EH (cell line): Measurements from ENCODE around the gene IFIT1.

ENCODE experiments used
- DNase-seq: peaks from one replicate; pipeline ENCODE4 v3.0.0-alpha.2; 2015; ENCODE audit warnings: low read depth

IFIT1 gene, protein sequence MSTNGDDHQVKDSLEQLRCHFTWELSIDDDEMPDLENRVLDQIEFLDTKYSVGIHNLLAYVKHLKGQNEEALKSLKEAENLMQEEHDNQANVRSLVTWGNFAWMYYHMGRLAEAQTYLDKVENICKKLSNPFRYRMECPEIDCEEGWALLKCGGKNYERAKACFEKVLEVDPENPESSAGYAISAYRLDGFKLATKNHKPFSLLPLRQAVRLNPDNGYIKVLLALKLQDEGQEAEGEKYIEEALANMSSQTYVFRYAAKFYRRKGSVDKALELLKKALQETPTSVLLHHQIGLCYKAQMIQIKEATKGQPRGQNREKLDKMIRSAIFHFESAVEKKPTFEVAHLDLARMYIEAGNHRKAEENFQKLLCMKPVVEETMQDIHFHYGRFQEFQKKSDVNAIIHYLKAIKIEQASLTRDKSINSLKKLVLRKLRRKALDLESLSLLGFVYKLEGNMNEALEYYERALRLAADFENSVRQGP

DNA sequence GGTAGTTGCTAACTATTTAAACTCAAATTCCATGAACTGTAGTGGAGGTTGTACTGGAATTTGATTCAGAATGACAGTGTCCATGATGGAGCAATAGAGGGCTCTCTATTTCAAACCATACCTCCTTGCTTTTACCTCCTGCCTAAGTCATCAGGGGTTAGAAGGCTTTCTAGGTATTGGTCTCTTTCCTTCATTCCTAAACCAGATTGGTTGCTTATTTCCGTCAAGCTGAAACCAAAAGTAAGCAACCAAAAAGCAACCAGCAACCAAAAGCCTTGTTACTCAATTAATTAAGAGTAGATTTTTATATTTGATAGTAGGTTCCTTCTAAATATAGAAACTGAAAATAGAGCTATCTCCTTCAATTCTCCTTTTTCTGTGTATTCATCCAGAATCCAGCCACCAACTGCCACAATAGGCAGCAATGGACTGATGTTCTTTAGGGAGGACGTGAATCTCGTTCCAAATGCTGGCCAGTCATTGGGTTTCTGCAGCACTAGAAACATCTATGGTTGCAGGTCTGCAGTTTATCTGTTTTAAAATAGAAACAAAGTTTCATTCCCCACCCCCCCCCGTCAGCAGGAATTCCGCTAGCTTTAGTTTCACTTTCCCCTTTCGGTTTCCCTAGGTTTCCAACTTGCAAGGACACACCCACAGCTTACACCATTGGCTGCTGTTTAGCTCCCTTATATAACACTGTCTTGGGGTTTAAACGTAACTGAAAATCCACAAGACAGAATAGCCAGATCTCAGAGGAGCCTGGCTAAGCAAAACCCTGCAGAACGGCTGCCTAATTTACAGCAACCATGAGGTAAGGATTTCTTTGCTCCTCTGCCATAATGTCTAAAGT, at the start of gene IFIT1:
Gene IFIT1, plus strand, starts transcription at position 717 of the 850 bp plus-strand sequence. Its CDS starts 90 bp downstream, at position 807.
- peak; percentile 91 for DNase-seq

DNA sequence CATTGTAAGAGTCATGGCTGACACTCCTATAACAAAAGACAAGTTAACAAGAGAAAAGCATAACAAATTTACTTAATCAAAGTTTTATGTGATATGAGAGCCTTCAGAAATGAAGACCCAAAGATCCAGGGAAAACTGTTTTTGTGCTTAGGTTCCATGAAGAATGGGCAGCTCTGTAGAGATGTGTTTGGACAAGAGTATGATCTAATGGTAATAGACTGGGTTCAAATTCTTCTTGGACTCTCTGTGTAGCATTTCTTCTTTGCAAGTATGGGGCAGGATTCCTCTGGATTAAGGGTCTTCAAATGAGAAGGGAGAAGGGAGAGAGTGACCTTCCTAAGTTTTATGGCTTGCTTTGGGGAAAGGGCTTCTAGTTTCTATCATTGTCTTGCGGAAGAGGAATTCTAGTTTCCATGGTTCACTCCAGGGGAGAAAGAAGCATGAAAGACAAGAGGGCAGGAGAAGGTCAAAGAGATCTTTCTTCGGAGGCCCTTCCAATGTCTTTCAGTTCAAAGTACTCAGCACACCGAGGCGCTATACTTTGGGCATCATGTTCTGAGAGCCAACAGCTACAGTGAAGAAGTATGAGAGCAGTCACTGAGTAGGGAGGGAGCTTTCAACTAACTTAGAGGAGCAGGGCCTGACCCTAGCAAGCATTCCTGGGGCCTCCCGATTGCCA, 49.2 kb upstream of the IFIT1 start:
- no peak for DNase-seq

DNA sequence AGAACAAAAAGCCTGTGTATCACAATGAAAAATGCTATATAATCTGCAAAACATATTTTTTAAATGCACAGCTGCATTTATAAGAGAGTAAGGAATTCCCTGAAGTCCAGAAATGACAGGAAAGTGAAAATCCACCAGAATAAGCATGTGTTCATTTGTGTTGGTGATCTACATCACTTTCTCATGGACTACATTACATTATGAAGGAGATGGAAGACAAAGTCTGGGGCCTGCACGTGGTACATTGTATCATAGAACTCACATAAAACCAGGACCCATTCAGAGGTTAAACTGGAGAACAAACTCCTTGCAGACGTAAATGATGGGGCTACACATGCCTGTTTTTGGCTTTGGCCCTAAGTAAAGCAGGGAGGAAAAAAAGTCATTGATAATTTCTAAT, 48.3 kb upstream of the IFIT1 start:
- no peak for DNase-seq

DNA sequence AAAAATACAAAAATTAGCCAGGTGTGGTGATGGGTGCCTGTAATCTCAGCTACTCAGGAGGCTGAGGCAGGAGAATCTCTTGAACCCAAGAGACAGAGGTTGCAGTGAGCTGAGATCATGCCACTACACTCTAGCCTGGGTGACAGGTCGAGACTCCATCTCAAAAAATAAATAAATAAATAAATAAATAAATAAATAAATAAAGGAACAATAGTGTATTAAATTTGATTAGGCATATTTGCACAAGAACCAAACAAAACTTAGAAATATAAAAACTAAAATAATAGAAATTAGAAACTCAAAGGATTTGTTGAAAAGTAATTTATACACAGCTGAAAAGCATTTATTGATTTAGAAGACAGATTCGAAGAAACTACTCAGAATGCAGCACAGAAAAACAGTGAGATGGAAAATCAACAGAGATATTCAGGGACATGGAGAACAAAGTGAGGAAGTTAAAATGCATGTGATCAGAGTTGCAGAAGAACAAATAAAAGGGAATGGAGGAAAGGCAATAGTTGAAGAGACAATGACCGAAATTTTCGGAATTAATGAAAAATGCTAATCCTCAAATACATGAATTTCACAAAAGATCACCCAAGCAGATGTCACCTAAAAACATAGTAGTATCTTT, 46.9 kb upstream of the IFIT1 start:
- DNase-seq: no peak

DNA sequence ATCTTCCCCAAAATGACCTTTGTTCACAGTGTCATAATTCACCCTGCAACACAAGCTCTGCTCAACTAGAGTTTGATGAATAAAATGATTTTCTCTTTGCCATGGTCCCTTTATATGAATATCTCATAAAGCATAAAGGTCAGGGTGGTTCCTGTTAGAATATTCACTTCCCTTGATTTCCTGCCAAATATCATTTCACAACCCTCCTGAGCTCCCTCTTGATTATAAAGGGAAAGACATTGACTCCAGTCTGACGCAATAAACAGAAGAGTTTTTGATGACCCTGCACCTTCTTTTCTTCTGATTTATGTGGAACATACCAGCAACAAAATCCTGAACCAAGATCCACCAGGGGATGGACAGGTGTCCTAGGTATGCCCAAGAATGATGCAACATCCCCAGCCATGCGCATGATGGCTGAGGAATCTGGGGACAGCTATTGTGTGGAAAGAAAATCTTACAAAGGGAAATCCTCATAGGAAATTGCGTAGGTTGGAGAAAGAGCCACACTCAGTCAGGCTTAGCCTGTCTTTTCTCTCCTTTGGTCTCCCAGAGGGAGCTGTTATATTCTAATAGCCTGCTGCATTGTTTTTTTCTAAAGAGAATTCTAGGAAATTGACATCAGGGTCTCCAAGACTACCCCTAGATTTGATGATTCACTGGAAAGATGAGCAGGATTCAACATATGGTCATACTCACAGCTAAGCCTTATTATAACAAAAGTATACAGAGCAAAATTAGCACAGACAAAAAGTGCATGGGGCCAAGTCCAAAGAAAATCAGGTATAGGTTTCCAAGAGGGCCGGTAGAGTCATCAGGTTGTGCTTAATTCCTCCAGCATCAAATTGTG, 45.8 kb upstream of the IFIT1 start:
- peak; percentile 27 for DNase-seq

DNA sequence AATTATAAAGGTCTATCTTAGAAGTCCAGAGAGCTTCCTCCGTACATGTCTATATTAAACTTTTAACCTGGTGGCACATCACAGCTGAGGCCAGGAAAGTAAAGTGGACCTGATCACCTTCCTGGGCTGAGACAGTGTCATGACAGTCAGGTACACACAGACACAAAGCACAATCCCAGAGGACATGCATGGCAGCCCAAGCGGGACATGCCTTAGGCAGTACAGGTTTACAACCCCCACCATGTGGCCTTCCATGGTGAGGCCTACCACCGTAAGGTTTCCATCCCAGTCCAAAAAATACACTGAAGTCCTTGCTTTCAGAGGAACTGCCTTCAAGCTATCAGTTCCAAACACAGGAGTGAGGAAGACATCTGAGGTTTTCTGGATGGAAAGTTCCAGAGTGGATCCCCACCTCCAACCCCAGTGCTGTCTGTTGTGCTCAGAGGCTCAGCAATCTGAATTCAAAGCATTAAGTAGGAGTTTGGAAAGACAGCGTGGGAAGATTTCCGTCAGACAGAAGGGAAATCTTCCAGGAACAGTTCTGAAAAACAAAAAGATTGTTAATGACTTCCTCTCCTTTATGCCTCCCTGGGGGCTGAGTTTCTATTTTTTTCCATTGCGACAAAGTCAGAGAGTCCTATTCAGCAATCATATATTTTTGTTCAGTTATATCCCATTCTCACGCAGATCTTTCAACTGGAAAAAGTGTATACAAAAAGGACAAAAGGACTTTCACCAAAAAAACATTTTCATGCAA, 44.5 kb upstream of the IFIT1 start:
- no peak for DNase-seq

DNA sequence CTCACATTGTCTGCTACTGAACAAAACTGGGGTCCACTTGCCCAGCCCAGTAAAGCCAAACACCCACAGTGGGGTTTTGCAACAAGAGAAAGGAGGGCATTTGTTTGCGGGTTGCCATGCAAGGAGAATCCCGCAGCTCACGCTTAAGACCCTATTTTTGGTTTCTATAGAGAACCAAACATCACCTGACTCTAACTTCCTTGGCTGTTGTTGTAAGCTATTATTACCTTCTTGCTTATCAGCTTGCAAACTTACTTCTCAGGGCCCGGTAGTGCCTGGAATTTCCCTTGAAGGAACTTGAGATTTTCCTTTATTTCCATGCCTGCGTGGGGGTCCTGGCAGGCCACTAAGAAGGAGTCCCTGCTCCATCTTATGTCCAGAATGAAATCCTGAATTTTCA, 43.9 kb upstream of the IFIT1 start:
- no peak for DNase-seq

DNA sequence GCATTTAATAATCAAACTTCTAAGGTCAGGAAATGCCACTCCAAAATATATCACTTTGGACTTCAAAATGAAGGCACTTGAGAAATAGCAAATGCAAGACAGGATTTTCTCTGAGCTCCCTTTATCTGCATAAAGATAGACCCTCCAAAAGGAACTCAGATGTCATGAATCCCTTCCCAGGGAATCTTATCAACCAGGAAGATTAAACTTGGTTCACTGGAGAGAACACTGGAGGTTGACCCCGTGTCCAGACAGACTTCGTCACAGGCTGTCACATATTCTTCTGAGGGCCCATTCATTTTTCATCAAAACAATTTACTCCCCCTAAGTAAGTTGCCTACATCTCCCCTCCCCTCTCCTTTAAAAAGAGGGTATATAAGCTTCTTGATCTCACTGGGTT, 43.4 kb upstream of the IFIT1 start:
- DNase-seq: no peak

DNA sequence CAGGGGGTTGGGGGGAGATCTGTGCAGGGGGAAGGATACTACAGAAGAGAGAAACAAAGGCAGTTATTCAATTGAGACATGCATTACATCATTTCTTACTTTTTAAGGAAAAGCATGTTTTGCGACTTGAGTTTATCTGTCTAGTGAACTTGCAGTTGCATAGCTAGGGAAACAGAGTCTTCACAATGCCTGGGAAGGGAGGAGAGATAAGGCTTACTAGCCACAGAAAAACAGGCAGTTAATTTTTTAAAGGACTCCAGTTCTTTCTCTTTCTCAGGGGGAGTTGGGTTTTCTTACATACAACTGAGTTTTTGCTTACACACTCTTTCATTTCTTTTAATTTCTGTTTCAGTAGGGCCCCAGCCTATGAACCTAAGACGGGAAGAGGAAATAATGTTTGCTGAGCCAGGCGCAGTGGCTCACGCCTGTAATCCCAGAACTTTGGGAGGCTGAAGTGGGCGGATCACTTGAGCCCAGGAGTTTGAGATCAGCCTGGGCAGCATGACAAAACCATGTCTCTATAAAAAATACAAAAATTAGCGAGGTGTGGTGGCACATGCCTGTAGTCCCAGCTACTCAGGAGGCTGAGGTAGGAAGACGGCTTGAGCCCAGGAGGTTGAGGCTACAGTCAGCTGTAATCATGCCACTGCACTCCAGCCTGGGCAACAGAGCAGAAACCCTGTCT, 41.6 kb upstream of the IFIT1 start:
- peak; percentile 58 for DNase-seq

DNA sequence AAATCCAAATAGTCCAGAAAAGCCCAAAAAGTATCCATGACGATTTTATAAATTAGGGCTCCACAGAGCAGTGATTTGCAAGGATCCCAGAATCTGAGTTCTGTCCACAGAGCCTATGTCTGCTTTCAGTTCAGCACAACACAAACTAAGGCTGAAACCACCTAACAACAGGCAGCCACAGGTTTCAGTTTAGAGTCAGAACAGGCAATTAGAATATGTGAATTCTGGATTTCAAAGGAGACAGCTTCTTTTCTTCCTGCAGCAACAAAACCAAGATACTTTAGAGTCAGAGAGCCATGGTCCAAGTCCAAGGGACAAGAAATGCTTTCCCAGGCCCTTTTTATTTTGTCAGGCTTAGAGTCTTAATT, 41.0 kb upstream of the IFIT1 start:
- DNase-seq: no peak

DNA sequence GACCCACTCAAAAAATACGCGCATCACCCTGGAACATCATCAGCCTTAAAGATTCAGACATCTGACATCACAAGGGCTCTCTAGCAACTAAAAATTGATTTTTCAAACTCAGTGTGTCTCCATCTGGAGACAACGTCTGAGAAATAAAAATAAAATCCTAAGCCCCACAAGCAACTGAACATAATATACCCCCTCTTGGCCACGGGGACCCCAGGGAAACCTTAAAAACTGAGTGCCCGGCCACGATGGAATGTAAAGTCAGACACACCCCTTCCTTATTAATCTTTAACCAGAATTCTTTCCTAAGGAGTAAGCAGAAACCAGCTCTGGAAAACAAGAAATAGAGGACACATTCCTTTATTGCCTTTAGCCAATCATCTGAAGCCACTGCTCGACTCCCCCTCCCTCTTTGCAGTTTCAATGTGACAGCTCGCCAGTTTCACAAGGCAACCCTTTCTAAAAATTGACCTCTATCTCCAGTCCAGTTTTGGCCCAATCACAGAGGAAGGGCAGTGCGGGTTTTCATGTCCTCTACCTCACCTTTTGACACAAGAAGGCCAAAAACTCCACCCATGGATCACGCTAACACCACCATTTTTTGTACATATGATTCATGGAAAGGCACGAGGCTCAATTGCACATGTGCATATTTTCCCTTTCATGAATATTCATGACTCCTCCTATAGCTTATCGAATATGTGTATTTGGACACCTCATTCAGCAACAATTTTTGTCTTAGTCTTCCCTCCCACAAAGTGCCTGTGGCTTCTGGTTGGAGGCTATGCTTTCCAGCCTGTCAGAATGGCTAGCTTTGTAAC, 40.4 kb upstream of the IFIT1 start:
- peak; percentile 98 for DNase-seq

DNA sequence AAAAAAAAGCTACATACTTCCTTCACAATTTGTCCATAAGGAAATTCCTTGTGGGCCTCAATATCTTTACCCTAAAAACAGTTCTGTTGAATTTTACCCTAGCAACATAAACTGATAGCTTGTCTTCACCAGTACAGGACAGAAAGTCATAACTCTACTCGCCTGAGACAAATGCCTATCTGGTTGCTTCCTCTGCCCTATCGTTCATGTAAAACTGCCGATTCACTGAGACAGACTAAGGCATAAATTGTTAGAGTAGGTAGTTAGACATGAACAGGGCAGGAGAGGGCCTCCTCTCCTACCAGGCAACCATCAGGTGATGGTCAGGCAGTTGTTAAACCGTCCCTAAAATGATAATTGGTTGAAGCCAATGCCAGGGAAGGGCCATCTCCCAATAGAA, 39.6 kb upstream of the IFIT1 start:
- peak; percentile 46 for DNase-seq

DNA sequence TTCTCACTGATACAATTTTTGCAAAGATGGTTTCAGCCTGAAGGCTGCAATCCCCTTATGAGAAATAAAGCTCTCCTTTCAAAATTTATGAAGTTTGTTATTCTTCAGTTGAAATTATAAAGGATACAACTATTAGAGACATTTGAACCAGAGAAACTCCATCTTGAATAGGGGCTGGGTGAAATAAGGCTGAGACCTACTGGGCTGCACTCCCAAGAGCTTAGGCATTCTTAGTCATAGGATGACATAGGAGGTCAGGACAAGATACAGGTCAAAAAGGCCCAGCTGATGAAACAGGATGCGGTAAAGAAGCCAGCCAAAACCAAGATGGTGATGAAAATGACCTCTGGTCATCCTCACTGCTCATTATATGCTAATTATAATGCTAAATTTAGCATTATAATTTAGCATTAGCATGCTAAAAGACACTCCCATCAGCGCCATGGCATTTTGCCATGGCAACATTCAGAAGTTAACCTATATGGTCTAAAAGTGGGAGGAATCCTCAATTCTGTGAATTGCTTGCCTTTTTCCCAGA, 37.0 kb upstream of the IFIT1 start:
- peak; percentile 95 for DNase-seq

DNA sequence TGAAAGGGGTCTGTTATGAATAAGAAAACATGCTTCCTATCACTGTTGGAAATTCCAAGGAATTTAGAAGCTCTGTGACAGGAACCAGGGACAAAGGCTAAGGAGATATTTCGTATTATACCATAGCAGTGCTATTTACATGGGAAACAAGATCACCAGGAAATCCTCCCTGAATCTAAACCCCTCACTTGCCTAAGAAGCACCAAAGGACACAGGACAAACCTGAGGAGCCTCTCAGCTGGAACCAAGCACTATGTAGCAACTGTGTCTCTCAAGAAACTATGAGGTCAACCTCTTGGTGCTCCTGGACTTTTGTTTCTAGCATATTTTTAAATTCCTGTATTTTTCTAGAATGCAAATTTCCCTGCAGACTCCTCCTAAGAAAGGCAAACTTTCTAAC, 35.3 kb upstream of the IFIT1 start:
- DNase-seq: no peak

DNA sequence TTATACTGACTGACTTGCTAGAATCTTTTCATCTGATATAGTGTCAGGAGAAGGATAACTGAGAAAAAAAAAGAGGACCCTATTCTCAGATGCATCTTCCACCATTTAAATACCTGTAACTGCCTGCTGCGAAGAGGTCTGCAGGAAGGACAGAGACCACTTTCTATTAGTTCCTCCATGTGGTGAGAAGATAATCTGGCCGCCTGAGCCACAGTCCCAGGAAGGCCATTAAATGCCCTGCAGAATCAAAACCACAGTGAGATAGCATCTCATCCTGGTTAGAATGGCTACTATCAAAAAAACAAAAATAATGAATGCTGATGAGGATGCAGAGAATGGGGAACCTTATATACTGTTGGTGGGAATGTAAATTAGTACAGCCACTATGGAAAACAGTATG, 34.4 kb upstream of the IFIT1 start:
- DNase-seq: no peak

DNA sequence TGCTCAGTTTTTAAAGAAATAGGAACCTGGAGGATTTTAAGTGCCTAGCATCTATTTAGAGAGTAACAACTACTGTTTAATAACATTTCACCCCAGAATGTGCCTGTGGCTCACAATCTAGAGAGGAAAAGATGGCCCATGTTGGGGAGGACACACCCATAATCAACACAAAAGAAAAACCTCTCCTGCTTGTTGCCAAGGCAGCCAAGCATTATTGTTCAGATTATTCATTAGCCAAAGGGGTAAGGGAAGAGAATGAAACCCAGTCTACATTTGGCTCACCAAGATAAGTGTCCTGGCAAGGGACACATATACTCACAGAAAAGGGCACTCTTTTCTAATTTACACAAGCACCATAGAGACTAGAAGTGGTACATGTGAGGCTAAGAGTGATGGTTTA, 32.3 kb upstream of the IFIT1 start:
- DNase-seq: no peak

DNA sequence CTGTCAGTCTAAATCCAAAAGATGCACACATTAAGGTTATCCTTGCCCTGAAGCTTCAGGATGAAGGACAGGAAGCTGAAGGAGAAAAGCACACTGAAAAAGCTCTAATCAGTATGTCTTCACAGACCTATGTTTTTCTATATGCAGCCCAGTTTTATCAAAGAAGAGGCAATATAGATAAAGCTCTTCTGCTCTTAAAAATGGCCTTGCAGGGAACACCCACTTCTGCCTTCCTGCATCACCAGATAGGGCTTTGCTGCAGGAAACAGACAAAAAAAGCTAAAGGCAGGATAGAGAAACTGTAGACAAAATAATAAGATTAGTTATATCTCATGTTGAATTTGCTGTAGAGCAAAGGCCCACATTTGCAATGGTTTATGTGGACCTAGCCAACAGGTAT, 29.5 kb upstream of the IFIT1 start:
- DNase-seq: no peak

DNA sequence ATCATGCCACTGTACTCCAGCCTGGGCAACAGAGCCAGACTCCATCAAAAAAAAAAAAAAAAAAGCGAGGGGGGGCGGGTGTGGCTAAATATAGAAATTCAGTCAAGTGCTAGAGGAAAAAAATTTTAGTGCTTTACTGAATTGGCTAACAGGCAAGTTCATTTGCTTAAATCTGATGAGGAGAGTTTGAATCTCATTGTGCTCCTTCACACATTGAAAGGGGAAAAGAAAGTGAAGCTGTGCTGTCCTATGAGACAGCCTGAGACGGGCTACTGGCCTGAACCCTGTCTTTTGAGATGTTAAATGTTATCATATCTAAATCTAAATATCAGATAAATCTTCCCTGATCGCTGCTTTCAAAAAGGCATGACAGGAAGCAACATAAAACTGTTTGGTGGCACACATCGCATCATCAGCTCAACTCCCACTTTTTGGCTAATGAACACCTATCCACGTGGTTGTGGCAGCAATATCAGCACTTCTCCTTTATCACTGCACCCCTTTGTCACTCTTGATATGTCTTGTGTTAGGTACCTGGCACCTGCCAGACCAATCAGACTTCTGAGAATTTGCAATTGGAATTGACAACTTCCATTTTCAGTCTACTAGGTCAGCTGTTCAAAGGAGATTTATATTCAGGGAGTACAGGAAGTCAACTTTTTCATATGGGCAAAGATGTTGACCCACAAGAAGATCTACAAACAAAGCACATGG, 28.5 kb upstream of the IFIT1 start:
- no peak for DNase-seq
